NCI-H187 (cell line): ENCODE data around the gene PLEKHA1.

ENCODE experiments used
- DNase-seq, 2 experiments: peaks; one replicate each; lab custom pipeline; 2025; lab: John Stamatoyannopoulos, UW

Gene PLEKHA1

DNA sequence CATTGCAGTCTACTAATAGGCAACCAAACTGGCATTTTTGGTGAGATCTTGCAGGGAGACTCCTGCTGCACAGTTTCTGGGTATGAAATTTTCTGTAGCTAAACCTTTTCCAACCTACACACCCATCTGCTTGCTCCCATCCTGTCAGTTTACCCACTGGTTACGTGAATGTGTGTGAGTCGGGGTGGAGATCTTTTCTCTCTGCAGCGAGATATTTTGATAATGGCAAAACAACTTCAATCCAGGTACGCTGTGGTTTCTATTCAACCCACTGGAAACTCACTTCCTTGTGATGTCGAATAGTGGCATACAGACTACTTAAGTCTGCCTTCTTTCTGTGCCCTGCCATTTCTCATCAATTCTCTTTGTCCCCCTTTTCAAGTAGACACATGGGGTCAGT lies 4.5 kb downstream of the PLEKHA1 start:
- no peak for DNase-seq

DNA sequence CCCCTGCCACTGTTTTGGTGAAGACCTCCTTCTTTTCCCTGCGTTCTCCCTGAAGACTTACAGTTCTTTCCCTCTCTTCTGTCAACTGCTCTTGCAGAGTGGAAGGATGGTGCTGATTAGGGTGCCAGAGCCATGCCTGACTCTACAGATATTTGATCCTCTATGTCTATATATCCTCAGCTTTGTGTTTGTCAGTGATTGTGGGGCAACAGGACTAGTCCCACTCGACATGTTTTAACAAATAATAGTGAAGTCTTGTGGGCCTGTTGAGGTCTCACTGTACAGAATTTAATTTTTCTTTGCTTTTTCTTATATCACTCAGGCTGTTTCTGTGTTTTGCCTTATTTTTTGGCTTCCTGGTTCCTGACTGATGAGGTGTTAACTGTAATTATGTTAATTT lies 5.0 kb downstream of the PLEKHA1 start:
- DNase-seq = no peak

DNA sequence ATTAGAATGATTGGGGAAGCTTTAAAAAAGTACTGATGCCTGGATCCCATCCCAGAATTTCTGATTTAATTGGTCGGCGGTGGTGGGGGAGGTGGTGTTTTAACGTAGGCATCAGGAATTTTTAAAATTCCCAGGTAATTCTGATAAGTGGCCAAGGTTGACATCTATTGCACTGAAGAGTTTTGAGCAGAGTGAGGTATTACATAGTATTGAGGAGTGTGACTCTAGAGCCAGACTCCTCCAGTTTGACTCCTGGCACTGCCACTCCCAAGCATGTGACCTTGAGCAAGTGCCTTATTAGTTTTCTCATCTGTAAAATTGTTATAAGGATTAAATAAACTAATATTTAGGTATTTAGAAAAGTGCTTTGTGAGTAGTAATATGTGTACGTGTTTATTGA lies 6.2 kb downstream of the PLEKHA1 start:
- no peak for DNase-seq

DNA sequence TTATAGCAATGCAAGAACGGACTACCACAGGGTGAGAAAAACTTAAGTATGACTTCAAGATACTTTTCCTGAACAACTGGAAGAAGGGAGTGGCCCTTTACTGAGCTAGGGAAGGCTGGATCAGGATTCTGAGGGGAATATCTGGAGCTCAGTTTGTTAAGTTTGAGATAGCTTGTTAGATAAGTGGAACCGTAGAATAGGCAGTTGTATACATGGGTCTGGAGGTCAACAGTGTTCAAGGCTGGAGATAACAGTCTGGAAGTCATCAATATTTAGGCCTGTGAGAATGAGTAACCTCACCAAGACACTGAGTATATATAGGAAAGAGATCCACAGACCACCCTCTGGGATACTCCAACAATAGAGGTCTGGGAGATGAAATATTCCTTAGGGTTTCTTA lies 7.2 kb downstream of the PLEKHA1 start:
- no peak for DNase-seq

DNA sequence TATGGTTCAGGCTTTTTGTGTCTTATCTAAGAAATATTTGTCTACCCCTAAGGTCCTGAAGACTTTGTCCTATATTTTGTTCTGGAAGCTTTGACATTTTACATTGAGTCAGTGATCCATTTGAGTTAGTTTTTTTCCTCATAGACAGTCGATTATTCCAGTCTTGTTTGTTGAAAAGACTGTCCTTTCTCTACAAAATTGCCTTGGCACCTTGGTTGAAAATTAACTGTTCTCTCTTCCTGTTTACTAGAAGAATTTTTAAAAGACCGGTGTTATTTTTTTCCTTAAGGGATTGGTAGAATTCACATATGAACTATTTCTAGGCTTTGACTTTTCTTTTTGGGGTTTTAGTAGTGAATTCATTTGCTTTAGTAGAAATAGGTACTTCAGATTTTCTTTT lies 12.0 kb downstream of the PLEKHA1 start:
- DNase-seq = no peak

DNA sequence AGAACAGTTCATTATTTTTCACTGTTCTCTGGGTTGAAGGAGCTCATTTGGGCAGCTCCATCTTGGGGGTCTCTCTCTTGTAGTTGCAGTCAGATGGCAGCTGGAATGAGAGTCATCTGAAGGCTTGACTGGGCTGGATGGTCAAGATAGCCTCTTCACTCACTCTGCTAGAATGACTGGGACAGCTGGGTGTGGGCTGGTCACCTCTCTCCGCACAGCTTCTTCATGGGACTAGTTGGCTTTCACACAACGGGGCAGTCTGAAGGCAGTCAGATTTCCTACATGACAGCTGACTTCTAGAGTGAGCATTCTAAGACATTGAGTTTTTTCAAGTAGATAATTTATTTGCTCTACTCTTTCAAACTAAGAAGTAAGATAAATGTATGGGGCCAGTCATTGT lies 13.1 kb downstream of the PLEKHA1 start:
- no peak for DNase-seq

DNA sequence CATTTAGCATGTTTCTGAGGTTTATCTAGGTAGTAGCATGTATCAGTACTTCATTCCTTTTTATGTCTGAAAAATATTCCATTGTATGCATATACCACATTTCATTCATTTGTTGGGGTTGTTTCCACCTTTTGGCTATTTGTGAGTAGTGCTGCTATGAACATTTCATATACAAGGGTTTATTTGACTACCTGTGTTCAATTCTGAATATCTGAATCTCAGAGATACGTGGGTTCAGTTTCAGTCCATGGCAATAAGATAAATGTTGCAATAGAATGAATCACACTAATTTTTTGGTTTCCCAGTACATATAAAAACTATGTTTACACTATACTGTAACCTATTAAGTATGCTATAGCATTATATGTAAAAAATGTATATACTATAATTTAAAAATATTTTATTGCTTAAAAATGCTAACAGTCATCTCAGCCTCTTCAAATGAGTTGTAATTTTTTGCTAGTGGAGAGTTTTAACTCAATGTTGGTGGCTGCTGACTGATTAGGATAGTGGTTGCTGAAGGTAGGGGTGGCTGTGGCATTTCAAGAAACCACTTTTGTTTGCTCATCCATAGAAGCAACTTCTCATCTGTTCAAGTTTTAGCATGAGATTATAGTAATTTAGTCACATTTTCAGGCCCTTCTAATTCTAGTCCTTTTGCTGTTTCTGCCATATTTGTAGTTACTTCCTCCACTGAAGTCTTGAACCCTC lies 13.9 kb downstream of the PLEKHA1 start:
- DNase-seq = no peak

DNA sequence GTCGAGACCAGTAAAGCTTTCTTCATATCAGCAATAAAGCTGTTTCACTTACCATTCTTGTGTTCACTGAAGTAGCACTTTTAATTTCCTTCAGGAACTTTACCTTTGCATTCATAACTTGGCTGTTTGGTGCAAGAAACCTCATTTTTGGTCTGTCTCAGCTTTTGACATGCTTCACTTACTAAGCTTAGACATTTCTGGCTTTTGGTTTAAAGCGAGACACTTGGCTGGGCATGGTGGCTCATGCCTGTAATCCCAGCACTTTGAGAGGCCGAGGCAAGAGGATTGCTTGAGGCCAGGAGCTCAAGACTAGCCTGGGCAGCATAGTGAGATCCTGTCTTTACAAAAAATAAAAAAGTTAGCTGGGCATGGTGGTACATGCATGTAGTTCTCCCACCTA lies 15.8 kb downstream of the PLEKHA1 start:
- DNase-seq = no peak

DNA sequence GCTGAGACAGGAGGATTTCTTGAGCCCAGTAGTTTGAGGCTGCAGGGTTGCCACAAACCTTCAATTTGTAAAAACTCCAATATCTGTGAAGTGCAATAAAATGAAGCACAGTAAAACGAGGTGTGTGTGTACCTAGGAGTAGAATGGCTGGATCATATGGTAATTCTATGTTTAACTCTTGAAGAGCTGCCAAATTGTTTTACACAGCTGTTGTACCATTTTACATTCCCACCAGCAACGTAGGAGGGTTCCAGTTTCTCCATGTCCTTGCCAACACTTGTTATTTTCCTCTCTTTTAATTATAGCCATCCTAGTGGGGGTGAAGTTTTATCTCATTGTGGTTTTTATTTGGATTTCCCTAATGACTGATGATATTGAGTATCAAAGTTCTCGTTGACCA lies 16.2 kb downstream of the PLEKHA1 start:
- no peak for DNase-seq

DNA sequence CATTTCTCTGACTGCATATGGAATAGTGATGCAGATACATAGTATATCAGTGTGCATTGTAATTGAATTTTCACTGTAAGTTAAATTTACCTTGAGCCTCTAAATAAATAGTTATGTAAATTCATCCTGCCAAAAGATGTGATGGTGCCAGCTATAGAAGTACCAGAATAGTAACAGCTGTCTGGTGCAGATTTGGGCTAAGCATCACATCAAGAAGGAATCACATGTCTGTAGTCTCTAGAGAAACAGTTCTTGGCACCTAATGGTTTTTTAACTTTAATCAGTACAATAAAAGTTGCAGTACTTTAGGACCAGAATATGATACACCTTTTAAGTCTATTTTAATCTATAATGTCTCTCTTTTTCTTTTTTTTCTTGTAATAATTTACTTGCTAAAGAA lies 17.4 kb downstream of the PLEKHA1 start:
- no peak for DNase-seq

DNA sequence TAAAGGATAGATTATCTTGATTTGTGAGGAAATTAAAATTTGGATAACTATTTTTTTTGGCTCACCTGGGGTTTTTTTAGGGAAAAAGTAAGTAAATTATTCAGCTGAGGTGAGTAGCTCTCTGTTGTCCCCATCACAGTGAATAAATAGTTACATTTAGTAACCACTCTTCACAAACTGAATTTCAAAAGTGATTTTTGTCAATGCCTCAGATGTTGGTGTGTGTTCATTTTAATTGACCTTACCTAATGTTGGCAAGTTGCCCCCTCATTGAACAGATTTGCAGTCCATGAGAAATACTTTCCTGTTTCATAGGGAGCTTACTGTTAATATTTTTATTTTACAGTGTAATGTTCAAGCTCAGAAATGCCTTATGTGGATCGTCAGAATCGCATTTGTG lies 18.3 kb downstream of the PLEKHA1 start:
- DNase-seq = no peak

DNA sequence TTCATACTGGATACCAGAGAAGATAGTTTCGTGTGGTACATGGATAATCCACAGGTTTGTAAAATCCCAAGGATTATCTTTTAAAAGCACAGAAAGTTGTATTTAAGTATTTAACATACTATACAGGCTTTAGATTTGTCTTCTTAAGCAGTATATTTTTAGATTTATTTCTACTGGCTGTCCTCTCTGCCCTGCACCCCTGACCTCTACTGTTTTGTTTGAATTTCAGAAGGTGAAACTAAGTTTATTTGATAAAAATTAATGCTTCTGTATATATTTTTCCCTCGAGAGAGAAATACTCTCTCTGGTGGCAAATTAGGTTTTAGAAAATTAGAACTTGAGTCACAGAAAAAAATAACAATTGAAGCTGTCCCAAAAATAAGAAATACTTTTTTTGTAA lies 18.8 kb downstream of the PLEKHA1 start:
- no peak for DNase-seq

DNA sequence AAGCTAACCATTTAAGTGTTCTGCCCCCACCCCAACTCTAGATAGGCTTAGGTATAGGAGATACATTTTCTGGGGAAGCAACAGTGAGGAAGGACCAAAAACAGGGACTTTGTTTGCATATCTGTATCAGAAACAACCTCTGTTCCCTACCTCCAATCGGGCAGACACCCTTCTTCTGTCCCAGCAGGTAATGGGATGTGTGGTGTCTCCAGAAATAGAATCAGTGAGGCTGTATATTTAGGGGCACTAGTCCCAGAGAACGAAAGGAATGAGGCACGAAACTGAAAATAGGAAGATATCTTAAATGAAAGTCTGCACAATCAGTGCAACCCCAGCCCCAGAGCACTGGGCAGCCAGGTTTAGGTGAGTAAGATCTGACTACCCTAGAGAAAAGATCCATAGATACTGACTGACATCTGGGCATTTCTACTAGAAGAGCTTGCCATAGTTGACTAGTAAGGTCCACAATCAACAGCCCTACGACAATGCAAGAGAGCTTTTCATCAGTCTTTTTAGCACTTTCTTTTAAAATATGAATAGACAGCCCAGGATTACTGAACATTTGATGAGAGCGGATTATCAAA lies 28.1 kb downstream of the PLEKHA1 start:
- DNase-seq = no peak

DNA sequence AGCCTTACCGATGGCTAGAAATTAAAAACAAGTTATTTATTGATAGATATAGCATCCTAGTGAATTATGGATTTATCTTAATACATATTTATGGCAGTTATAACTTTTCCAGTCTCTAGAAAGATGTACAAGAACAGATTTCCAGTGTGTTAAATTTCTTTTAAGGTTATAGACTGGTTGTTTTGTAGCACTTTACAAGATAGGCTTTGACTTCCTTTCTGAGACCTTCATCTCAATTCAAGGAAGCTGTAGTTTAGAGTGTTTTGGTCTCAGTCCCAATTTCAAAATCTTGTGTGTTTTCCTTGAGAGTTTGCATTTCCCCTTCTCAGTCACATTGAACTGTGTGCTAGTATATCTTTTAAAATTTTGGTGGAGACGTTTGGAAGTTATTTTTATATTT lies 30.1 kb downstream of the PLEKHA1 start:
- DNase-seq = no peak

DNA sequence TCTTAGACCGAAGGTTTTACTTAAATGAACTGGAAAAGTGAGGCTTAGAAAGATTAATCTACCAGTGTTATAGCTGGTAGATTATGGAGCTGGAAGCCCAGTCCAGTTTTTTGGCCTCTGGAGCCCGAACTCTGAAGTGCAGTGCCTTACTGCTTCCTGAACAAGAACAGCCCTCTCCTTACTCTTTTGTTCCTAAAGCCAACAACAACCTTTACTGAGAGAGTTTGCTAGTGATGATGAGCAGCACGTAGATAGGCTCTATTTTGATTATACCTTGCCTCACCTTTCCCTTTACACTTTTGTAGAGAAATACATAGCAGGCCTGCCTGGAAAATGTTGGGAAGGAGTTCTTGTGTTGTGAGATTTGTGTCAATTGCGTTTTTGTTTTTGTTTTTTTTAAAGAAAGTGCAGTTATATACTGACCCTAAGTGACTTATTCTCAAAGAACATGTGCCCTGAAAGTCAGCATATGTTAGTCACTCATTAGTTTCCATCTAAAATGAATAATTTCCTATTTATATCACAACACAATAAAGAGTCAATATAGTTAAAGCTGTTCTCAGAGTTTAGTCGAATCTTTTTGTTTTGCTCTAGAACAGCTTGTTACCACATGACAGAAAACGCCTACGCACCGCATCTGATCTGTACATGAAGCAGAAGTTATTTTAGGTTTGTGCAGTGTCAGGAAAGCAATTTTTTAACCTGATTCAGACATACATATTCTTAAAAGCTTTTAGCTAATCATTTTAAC lies 33.0 kb downstream of the PLEKHA1 start:
- no peak for DNase-seq

DNA sequence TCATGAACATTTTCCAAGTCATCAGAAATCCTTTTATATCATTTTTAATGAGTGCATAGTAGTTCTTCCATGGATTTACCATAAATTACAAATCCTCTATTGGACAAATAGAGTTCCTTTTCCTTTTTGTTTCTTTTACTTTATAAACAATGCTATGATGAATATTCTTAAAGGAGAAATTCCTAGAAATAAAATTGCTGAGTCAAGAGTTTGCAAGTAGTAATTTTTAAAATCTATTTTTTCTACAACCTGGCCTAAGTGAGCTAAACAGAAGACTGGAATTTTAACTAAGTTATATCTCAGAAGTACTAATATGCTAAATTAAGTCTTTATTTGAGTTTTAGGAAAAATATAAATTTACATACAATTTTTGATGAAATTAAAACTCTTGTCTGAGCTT lies 38.8 kb downstream of the PLEKHA1 start:
- DNase-seq = no peak

DNA sequence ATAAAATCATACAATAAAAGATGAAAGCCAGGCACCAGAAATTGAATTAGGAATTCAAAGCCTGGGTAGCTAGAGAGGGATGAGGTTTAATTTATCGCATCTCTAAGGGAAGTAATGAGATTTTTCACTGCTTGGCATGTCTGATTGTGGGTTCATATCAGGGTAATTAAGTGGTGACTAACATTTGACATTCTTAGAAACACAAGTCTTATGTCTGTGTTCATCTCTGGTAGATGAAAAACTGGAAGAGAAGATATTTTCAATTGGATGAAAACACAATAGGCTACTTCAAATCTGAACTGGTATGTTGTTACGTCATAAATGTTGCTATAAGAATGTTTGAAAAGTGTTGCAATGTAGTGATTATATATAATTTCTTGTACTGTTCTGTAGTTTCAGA lies 43.2 kb downstream of the PLEKHA1 start:
- DNase-seq = no peak

DNA sequence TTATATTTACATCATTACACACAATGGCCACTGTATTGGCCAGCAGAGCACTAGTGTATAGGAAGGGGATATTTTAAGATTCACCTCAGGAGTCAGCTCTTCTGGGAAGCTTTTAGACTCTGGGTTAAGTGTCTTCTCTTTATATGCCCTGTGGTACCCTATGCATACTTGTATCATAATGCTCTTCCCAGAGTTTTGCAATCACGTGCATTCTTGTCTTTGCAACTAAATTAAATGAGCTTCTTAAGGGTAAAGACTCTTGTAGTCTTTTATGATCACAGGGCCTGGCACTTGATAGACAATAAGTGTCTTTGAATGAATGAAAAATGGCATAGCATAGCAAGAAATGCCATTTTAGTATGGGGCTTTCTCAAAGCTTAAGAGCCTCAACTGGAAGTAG lies 44.5 kb downstream of the PLEKHA1 start:
- DNase-seq = no peak

DNA sequence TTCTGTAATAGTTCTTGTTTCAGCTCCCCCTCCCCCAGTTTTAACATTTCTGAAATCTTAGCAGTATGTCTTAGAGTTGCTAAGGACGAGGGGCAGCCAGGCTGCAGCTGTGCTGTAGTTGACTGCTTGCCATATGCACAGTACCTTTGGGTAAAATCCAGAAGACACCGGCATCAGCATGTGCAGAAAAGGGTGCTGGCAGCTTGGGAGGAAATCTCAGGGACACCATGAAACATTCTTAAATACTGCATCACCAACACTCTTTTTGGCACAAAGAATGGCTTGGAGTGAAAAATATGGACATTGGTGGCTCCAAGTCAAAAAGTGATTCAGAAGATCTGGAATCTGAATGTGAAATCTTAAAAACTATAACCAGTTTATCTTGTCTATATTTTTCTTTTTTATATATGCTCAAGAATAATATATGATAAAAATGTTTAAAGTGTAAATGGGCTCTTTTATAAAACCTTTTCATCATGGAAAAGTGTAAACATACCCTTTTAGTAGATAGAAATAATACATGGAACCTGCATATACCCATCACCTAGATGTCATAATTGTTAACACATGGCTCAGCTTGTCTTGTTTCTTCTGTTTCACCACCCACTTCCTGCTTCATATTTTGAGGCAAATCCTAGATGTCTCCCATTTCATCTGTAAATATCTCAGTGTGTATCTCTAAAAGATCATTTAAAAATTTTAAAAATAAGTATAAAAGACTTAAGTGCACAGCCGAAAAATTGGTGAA lies 45.5 kb downstream of the PLEKHA1 start:
- no peak for DNase-seq

DNA sequence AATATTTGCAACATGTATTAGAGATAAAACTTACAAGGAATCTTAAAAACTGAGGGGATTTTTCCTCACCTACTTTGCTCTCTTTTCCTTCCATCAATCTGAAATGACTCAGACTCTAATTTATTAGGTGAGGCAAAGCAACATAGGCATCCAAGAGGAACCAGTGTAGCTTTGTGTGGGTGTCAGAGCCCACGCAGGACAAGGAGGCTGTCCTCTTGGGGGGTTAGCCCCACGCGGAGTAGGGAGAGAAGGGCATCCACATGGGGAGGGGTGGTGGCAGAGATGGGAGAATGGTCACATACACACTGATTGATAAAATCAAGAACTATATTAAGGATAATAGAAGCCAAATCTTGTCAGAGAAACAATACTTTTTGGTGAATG lies 46.1 kb downstream of the PLEKHA1 start:
- DNase-seq = no peak

DNA sequence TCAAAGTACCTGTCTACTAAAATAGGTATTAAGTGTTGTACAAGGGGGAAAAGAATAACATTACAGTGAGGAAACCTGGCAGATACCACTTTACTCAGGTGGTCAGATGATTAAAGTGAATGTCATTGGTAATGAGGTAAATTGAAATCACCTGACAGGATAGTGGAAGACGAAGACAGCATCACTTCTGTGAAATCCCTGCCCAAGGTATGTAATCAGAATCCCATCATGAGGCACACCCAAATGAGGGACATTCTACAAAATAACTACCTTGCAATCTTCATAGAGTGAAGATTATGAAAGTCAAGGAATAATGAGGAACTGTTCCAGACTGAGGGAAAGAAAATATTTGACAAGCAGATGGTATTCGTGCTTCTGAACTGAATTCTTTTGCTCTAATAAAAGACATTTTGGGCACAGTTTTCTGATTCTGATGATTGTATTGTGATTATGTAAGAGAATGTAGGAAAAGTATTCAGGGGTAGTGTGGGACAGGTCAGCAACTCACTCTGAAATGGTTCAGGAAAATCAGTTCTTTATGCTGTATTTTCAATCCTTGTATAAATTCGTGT lies 46.6 kb downstream of the PLEKHA1 start:
- no peak for DNase-seq

DNA sequence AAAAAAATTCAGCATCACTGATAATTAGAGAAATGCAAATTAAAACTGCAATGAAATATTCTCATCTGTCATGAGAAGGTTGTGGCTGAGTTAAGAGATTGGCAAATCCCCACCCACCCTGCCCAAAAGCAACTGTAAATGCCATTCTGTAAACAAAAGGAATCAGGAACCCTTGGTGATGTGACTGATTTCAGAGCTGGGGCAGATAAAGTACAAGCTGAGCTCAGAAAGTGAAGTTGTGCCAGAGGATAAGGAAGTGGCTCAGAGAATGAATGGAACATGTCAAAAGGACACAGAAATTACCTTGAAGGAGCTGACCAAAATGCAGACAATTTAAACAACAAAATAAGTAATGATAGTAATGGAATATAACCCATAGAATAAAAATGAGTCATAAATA lies 47.2 kb downstream of the PLEKHA1 start:
- no peak for DNase-seq
